Right atrium auricular region (tissue), 2 donors: ENCODE measurements around the gene ARL3. TPM values are rescaled to one million over a fixed set of nuclear protein-coding genes. Genes with fewer than 3 reads are reported as not detected.
"Not testable (repeated sequence)": the region's sequence is repeated elsewhere in the genome, so short reads cannot be mapped to it uniquely, and the experiment has no call there.

Experiments used
- DNase-seq: peaks from one replicate; pipeline ENCODE4 v3.0.0-alpha.2; 2019; ENCODE audit warnings: low spot score
- H3K27ac ChIP-seq, 2 donors: fragments of 200-600 bp; sonication (generic); 1 replicate in 1 of 2; 2 replicates in 1 of 2; pipeline ENCODE4 v1.5.1; 2016 to 2019
- H3K27me3 ChIP-seq, 2 donors: fragments of 200-600 bp; sonication (generic); one replicate each; pipeline versions ENCODE4 v1.5.1 to v1.6.0; 2017 to 2019
- H3K36me3 ChIP-seq: fragments of 200-600 bp; sonication (generic); one replicate; pipeline ENCODE4 v1.5.1; 2016
- H3K4me1 ChIP-seq, 2 donors: fragments of 200-600 bp; sonication (generic); one replicate each; pipeline versions ENCODE4 v1.5.1 to v1.6.0; 2017 to 2019
- H3K4me3 ChIP-seq, 2 donors: fragments of 200-600 bp; sonication (generic); 1 replicate in 1 of 2; 2 replicates in 1 of 2; pipeline ENCODE4 v1.5.1; 2017 to 2019; ENCODE audit warnings: mild to moderate bottlenecking in 1 of 2, moderate library complexity in 1 of 2
- H3K9me3 ChIP-seq, 2 donors: fragments of 200-600 bp; sonication (generic); one replicate each; pipeline ENCODE4 v1.5.1; 2019
- CTCF ChIP-seq, 2 donors: fragments of 200-600 bp; sonication (generic); IDR thresholded peaks; one replicate each; pipeline ENCODE4 v1.5.1; 2019; ENCODE audit warnings: antibody characterized with exemption in 2 of 2
- total RNA-seq, 2 donors: library from RNA; depleted of rRNA; stranded (reverse); fragments of >200 nt; gene quantifications; one replicate each; pipeline ENCODE4 v1.1.0, GENCODE V29; 2016

Gene ARL3
- total RNA-seq, 2 donors from 2014 or later = 5.7 to 6.4 TPM

GRCh38 chr10:102745157-102745556 lies 31.0 kb upstream of the ARL3 start:
- no peaks in the 10 kb centered on the region for H3K36me3 ChIP-seq
- H3K4me1 ChIP-seq = peaks cover 0 to 30% of the 10 kb centered on the region in 2 donors
- H3K4me3 ChIP-seq = peak overlapping the region; percentile 98
- H3K9me3 ChIP-seq = no peaks in the 10 kb centered on the region
- no peak for DNase-seq
- peak overlapping the region; percentile 87 to 94 for H3K27ac ChIP-seq
- TF ChIP-seq CTCF (IDR thresholded peaks at IDR 0.05) = no peak
- H3K27me3 ChIP-seq = no peaks in the 10 kb centered on the region

- no peaks in the 10 kb centered on the region for H3K9me3 ChIP-seq
- DNase-seq = no peak
- no peaks in the 10 kb centered on the region for H3K36me3 ChIP-seq
- TF ChIP-seq CTCF (IDR thresholded peaks at IDR 0.05) = no peak
- peaks cover 0 to 30% of the 10 kb centered on the region in 2 donors for H3K4me1 ChIP-seq
- H3K4me3 ChIP-seq = peak overlapping the region; percentile 98
- H3K27me3 ChIP-seq = no peaks in the 10 kb centered on the region
- H3K27ac ChIP-seq = peak overlapping the region; percentile 87 to 94
These were observed 30.3 kb upstream of the ARL3 start for GRCh38 chr10:102744374-102745051.

- peak; percentile 98 for DNase-seq
- Histone ChIP-seq H3K27me3 (no peaks in the 10 kb centered on the region), H3K36me3 (no peaks in the 10 kb centered on the region), H3K27ac (peak within 1 kb of the TSS; percentile 87 to 94), H3K4me1 (peaks cover 0 to 30% of the 10 kb centered on the region in 2 donors), H3K9me3 (no peaks in the 10 kb centered on the region), H3K4me3 (peak within 1 kb of the TSS; percentile 98)
- TF ChIP-seq CTCF (IDR thresholded peaks at IDR 0.05) = no peak
These were observed 29.6 kb upstream of the ARL3 start, which contains the start of gene WBP1L for GRCh38 chr10:102743588-102744373. Gene WBP1L, plus strand, starts transcription at chr10:102743948. Its CDS starts 106 bp downstream, at chr10:102744054.

- H3K27ac ChIP-seq = no peak overlapping the region
- H3K4me1 ChIP-seq = peaks cover 0 to 34% of the 10 kb centered on the region in 2 donors
- H3K36me3 ChIP-seq = no peaks in the 10 kb centered on the region
- peak overlapping the region in 1 of 2 donors; percentile 98 for H3K4me3 ChIP-seq
- H3K9me3 ChIP-seq = no peaks in the 10 kb centered on the region
- no peak for DNase-seq
- no peak for TF ChIP-seq CTCF (IDR thresholded peaks at IDR 0.05)
- no peaks in the 10 kb centered on the region for H3K27me3 ChIP-seq
These were observed 28.9 kb upstream of the ARL3 start for GRCh38 chr10:102743078-102743587.

GRCh38 chr10:102742313-102742712 lies 28.1 kb upstream of the ARL3 start:
- H3K4me1 ChIP-seq = peaks cover 0 to 35% of the 10 kb centered on the region in 2 donors
- not testable (repeated sequence) for DNase-seq

GRCh38 chr10:102741726-102742237 lies 27.6 kb upstream of the ARL3 start:
- no peak for TF ChIP-seq CTCF (IDR thresholded peaks at IDR 0.05)
- Histone ChIP-seq H3K4me1 (peaks cover 0 to 35% of the 10 kb centered on the region in 2 donors), H3K27me3 (no peaks in the 10 kb centered on the region), H3K4me3 (no peak overlapping the region), H3K27ac (no peak overlapping the region), H3K9me3 (no peaks in the 10 kb centered on the region), H3K36me3 (no peaks in the 10 kb centered on the region)
- DNase-seq = no peak

More at GRCh38 chr10:102742313-102742712, 28.1 kb upstream of the ARL3 start:
- H3K36me3 ChIP-seq, H3K4me3 ChIP-seq, H3K27ac ChIP-seq, H3K9me3 ChIP-seq, H3K27me3 ChIP-seq: not testable (repeated sequence)
